Liver (tissue), 3 donors: ENCODE measurements around the gene POLN.

ENCODE experiments used
- EGR1 ChIP-seq, 2 donors: IDR thresholded peaks; 2 replicates each; pipeline ENCODE4 v1.6.1; 2016 to 2018; ENCODE audit warnings: antibody characterized with exemption in 2 of 2, low read depth in 2 of 2
- FOXA1 ChIP-seq: IDR thresholded peaks from 2 replicates; pipeline ENCODE4 v1.6.1; 2016; ENCODE audit warnings: antibody characterized with exemption
- JUND ChIP-seq, 2 donors: IDR thresholded peaks; 2 replicates each; pipeline ENCODE4 v1.6.1; 2016; ENCODE audit warnings: antibody characterized with exemption in 2 of 2
- RXRA ChIP-seq, 2 donors: IDR thresholded peaks; 2 replicates each; pipeline ENCODE4 v1.6.1; 2017 to 2018; ENCODE audit warnings: antibody characterized with exemption in 2 of 2, mild to moderate bottlenecking in 1 of 2
- SP1 ChIP-seq: IDR thresholded peaks from 2 replicates; pipeline ENCODE4 v1.6.1; 2018; ENCODE audit warnings: antibody characterized with exemption, mild to moderate bottlenecking
- TF ChIP-seq, protein P1 (sequence below): fragments of 150-350 bp; IDR thresholded peaks from 2 replicates; pipeline ENCODE4 v1.5.1; 2017; ENCODE audit warnings: improper control_type of control experiment, low read depth, low read length; ENCODE audit not compliant: missing input control
- donor health status: healthy.
- donor health status: healthy.

DNA sequence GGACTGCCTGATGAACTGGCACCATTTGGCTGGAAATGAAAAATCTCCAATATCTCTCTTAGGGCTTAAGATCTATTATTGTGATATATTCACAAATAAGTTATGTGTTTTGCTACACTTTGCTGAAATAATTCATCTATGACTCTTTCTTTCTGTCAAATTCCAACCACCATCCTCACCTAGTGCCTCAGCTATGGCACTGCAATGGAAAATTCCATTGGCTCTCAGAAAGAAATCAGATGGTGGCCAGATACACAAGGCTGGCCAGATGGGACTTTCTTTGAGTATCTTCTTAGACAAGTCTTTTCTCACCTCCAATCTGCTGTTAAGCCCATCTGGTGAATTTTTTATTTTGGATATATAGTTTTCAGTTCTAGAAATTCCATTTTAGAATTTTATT, 154.8 kb downstream of the POLN start:
- TF ChIP-seq FOXA1 (no peak), RXRA (IDR thresholded peaks at IDR 0.05) (no peak), EGR1 (IDR thresholded peaks at IDR 0.05; ENCODE audit: low read depth in 2 of 2) (no peak), JUND (IDR thresholded peaks at IDR 0.05) (no peak), SP1 (no peak)
- TF ChIP-seq, protein P1, sequence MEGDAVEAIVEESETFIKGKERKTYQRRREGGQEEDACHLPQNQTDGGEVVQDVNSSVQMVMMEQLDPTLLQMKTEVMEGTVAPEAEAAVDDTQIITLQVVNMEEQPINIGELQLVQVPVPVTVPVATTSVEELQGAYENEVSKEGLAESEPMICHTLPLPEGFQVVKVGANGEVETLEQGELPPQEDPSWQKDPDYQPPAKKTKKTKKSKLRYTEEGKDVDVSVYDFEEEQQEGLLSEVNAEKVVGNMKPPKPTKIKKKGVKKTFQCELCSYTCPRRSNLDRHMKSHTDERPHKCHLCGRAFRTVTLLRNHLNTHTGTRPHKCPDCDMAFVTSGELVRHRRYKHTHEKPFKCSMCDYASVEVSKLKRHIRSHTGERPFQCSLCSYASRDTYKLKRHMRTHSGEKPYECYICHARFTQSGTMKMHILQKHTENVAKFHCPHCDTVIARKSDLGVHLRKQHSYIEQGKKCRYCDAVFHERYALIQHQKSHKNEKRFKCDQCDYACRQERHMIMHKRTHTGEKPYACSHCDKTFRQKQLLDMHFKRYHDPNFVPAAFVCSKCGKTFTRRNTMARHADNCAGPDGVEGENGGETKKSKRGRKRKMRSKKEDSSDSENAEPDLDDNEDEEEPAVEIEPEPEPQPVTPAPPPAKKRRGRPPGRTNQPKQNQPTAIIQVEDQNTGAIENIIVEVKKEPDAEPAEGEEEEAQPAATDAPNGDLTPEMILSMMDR: no peak
